Measurements from ENCODE around the gene BID.

BID gene

GRCh38 chr22:17796695-17797094 is 22.4 kb upstream of the BID start:
- ChIA-PET POLR2A (interaction anchor here (0.6 kb wide), 1 partner anchor 13 kb away, joined by 5 read pairs; no protein-coding TSS in a partner anchor), CTCF (interaction anchor here (1.0 to 8.8 kb wide), 9 partner anchors 11 to 279 kb away, joined by 3 to 68 read pairs (median 8); no protein-coding TSS in a partner anchor)
- TF ChIP-seq, protein P1, sequence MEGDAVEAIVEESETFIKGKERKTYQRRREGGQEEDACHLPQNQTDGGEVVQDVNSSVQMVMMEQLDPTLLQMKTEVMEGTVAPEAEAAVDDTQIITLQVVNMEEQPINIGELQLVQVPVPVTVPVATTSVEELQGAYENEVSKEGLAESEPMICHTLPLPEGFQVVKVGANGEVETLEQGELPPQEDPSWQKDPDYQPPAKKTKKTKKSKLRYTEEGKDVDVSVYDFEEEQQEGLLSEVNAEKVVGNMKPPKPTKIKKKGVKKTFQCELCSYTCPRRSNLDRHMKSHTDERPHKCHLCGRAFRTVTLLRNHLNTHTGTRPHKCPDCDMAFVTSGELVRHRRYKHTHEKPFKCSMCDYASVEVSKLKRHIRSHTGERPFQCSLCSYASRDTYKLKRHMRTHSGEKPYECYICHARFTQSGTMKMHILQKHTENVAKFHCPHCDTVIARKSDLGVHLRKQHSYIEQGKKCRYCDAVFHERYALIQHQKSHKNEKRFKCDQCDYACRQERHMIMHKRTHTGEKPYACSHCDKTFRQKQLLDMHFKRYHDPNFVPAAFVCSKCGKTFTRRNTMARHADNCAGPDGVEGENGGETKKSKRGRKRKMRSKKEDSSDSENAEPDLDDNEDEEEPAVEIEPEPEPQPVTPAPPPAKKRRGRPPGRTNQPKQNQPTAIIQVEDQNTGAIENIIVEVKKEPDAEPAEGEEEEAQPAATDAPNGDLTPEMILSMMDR (IDR thresholded peaks at IDR 0.05; ENCODE audit: control extremely low read depth, extremely low read depth, low read depth, missing control alignments): no peak
- no peak for DNase-seq (ENCODE audit: extremely low spot score)

GRCh38 chr22:17795661-17796548 is 21.6 kb upstream of the BID start:
- CTCF ChIA-PET: interaction anchor here (1.0 to 8.8 kb wide), 8 partner anchors 10 to 238 kb away, joined by 3 to 68 read pairs (median 10); no protein-coding TSS in a partner anchor
- peak; percentile 74 for DNase-seq (ENCODE audit: extremely low spot score)
- POLR2A ChIA-PET: interaction anchor here (0.7 kb wide), 1 partner anchor 54 kb away, joined by 3 read pairs; no protein-coding TSS in a partner anchor
- TF ChIP-seq, protein P1 (IDR thresholded peaks at IDR 0.05; ENCODE audit: control extremely low read depth, extremely low read depth, low read depth, missing control alignments): peak; percentile 22

GRCh38 chr22:17794726-17795542 is 20.7 kb upstream of the BID start:
- DNase-seq (ENCODE audit: extremely low spot score): no peak
- ChIA-PET CTCF (interaction anchor here (1.3 to 8.8 kb wide), 7 partner anchors 9 to 281 kb away, joined by 3 to 68 read pairs (median 11); no protein-coding TSS in a partner anchor), POLR2A (interaction anchor here (0.6 to 0.9 kb wide), 3 partner anchors 16 to 355 kb away, joined by 3 read pairs; partner anchors contain the start of gene USP18)
- TF ChIP-seq, protein P1 (IDR thresholded peaks at IDR 0.05; ENCODE audit: control extremely low read depth, extremely low read depth, low read depth, missing control alignments): no peak

- TF ChIP-seq, protein P1 (IDR thresholded peaks at IDR 0.05; ENCODE audit: control extremely low read depth, extremely low read depth, low read depth, missing control alignments): no peak
- DNase-seq (ENCODE audit: extremely low spot score): no peak
- CTCF ChIA-PET: interaction anchor here (1.0 to 1.4 kb wide), 4 partner anchors 13 to 69 kb away, joined by 3 read pairs; no protein-coding TSS in a partner anchor
- POLR2A ChIA-PET: no interaction called here
These were observed 18.7 kb upstream of the BID start for GRCh38 chr22:17792854-17793434.

DNA sequence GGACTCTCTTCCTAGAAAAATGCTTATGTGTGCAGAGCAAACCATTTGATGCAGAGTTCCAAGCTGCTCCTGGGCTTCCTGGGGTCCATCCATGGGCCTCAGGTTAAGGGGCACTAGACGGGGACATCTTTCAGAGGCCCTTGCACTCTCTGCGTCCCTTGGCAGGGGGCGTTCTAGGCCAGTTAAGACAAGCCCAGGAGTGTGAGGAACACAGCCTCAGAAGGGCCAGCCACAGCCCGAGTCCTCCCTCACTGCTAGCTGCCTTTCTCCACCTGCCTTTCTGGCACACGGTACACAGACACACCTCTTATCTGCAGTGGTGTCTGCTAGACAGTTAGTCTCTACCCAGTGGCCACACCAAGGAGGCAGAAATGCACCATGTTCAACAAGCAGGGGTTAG is 18.0 kb upstream of the BID start:
- POLR2A ChIA-PET: no interaction called here

More for the DNA sequence above, 18.0 kb upstream of the BID start:
- no peak for DNase-seq (ENCODE audit: extremely low spot score)
- TF ChIP-seq, protein P1 (IDR thresholded peaks at IDR 0.05; ENCODE audit: control extremely low read depth, extremely low read depth, low read depth, missing control alignments): peak; percentile 15
- CTCF ChIA-PET: interaction anchor here (1.0 to 1.5 kb wide), 5 partner anchors 13 to 70 kb away, joined by 3 to 4 read pairs (median 3); no protein-coding TSS in a partner anchor

All from GM10248 (cell line).